ENCODE measurements around the gene FBLL1.

DNA sequence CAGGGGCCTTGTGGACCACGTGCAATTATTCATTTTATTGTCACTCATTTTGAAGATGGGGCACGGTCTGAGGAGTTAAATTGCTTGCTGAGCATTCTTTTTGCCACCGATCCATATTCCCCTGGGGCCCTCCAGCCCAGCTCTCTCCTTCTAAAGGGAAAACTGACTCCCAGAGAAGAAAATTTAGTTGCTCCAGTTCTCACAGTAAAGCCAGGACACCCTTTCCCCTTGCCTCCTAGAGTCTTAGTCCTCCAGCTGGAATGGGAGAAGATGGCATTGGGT lies 51.1 kb downstream of the FBLL1 start:
- TF ChIP-seq, protein P1, sequence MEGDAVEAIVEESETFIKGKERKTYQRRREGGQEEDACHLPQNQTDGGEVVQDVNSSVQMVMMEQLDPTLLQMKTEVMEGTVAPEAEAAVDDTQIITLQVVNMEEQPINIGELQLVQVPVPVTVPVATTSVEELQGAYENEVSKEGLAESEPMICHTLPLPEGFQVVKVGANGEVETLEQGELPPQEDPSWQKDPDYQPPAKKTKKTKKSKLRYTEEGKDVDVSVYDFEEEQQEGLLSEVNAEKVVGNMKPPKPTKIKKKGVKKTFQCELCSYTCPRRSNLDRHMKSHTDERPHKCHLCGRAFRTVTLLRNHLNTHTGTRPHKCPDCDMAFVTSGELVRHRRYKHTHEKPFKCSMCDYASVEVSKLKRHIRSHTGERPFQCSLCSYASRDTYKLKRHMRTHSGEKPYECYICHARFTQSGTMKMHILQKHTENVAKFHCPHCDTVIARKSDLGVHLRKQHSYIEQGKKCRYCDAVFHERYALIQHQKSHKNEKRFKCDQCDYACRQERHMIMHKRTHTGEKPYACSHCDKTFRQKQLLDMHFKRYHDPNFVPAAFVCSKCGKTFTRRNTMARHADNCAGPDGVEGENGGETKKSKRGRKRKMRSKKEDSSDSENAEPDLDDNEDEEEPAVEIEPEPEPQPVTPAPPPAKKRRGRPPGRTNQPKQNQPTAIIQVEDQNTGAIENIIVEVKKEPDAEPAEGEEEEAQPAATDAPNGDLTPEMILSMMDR (IDR thresholded peaks at IDR 0.05), result no peak
- no peak for TF ChIP-seq ZFX (IDR thresholded peaks at IDR 0.05; ENCODE audit: borderline replicate concordance)

Measured in 22Rv1 (cell line).